Parathyroid adenoma (tissue), 2 donors: ENCODE results near the gene SRSF1.

ENCODE experiments used
- H2AFZ ChIP-seq: fragments of 300-600 bp; sonication (generic); one replicate; pipeline ENCODE4 v1.7.0; 2017; ENCODE audit warnings: antibody characterized with exemption, mild to moderate bottlenecking
- H3K27ac ChIP-seq: fragments of 300-600 bp; sonication (generic); one replicate; pipeline ENCODE4 v1.7.0; 2017
- H3K27me3 ChIP-seq: fragments of 300-600 bp; sonication (generic); one replicate; pipeline ENCODE4 v1.7.0; 2017; ENCODE audit warnings: low read length; ENCODE audit not compliant: control insufficient read depth, insufficient read depth
- H3K36me3 ChIP-seq: fragments of 300-600 bp; sonication (generic); one replicate; pipeline ENCODE4 v1.7.0; 2017; ENCODE audit warnings: low read length; ENCODE audit not compliant: control insufficient read depth, insufficient read depth
- H3K4me1 ChIP-seq: fragments of 300-600 bp; sonication (generic); one replicate; pipeline ENCODE4 v1.7.0; 2017; ENCODE audit warnings: control low read depth
- H3K4me2 ChIP-seq: fragments of 300-600 bp; sonication (generic); one replicate; pipeline ENCODE4 v1.7.0; 2017; ENCODE audit warnings: low read length
- H3K4me3 ChIP-seq: fragments of 300-600 bp; sonication (generic); one replicate; pipeline ENCODE4 v1.7.0; 2017; ENCODE audit warnings: low read depth, low read length
- H3K79me2 ChIP-seq: fragments of 300-600 bp; sonication (generic); one replicate; pipeline ENCODE4 v1.7.0; 2017; ENCODE audit warnings: control low read depth
- H3K9ac ChIP-seq: fragments of 300-600 bp; sonication (generic); one replicate; pipeline ENCODE4 v1.7.0; 2017; ENCODE audit warnings: mild to moderate bottlenecking
- H3K9me3 ChIP-seq: fragments of 300-600 bp; sonication (generic); one replicate; pipeline ENCODE4 v1.7.0; 2017; ENCODE audit warnings: low read length; ENCODE audit not compliant: control insufficient read depth
- TF ChIP-seq, protein P1 (sequence below): fragments of 300-600 bp; sonication (generic); IDR thresholded peaks from one replicate; pipeline ENCODE4 v1.7.0; 2017; ENCODE audit warnings: antibody characterized with exemption, mild to moderate bottlenecking
- donor health status: primary hyperparathyroidism.

The SRSF1 gene, protein sequence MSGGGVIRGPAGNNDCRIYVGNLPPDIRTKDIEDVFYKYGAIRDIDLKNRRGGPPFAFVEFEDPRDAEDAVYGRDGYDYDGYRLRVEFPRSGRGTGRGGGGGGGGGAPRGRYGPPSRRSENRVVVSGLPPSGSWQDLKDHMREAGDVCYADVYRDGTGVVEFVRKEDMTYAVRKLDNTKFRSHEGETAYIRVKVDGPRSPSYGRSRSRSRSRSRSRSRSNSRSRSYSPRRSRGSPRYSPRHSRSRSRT

DNA sequence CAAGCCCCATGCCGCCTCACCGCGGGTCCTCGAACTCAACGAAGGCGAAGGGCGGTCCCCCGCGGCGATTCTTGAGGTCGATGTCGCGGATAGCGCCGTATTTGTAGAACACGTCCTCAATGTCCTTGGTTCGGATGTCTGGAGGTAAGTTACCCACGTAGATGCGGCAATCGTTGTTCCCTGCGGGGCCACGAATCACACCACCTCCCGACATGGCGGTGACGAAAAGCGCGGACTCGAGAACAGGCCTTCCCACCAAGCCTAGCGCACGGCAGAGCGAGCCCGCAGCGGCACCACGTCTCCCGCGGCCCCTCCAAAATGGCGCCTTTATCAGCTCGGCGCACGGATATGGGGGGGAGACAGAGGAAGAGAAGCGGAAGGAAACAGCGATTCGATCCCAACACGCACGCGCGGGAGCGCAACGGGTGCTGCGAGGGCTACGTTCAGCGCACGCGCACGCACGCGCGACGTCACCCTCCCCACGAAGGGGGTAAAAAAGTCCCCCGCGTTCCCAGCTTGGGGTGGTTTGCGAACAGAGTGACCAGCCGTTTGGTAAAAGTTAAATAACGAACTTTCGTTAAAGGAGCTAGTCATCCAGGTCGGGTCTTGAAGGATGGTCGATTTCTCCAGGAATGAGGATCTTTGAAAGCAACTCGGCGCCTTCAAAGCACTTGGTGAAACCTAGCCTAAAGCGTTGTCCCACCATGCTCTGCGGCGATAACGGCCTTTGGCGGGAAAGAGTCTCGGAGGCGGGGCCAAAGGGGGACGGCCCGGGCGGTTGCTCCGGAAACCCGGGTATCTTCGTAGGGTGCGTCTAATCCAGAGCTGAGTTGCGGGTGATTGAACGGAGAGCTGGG, at the start of gene SRSF1:
Gene SRSF1, minus strand, starts transcription at position 323 of the 857 bp plus-strand sequence. Its CDS starts 109 bp downstream, at position 214.
- Histone ChIP-seq H3K9ac (peak within 1 kb of the TSS; percentile 82), H3K9me3 (no peaks in the 10 kb centered on the region), H3K36me3 (no peaks in the 10 kb centered on the region), H3K4me2 (peak within 1 kb of the TSS; percentile 84), H2AFZ (peak within 1 kb of the TSS; percentile 86), H3K27me3 (no peaks in the 10 kb centered on the region), H3K79me2 (peaks cover 22% of the 10 kb centered on the region), H3K4me1 (peaks cover 3% of the 10 kb centered on the region), H3K27ac (peak within 1 kb of the TSS; percentile 98), H3K4me3 (peak within 1 kb of the TSS; percentile 99)
- TF ChIP-seq, protein P1, sequence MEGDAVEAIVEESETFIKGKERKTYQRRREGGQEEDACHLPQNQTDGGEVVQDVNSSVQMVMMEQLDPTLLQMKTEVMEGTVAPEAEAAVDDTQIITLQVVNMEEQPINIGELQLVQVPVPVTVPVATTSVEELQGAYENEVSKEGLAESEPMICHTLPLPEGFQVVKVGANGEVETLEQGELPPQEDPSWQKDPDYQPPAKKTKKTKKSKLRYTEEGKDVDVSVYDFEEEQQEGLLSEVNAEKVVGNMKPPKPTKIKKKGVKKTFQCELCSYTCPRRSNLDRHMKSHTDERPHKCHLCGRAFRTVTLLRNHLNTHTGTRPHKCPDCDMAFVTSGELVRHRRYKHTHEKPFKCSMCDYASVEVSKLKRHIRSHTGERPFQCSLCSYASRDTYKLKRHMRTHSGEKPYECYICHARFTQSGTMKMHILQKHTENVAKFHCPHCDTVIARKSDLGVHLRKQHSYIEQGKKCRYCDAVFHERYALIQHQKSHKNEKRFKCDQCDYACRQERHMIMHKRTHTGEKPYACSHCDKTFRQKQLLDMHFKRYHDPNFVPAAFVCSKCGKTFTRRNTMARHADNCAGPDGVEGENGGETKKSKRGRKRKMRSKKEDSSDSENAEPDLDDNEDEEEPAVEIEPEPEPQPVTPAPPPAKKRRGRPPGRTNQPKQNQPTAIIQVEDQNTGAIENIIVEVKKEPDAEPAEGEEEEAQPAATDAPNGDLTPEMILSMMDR = peak; percentile 3

DNA sequence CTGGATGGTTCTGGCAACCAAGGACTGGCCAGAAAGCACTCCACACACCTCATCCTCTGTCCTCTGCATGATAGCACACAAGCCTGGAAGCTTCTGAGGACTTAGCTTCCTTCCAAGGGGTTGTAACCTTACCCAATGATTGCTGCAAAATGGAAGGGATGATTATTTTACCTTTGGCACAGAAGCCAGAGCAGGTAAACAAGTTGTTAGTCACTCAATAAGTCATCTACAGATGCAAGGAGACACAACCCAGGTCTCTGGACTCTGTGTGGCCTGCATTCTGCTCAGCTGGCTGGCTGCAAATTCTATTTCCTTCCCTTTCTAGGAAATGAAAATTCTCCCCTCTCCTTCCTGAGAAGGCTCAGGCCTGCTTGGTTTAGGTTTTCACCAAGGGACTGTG, 49.4 kb upstream of the SRSF1 start:
- TF ChIP-seq, protein P1 = no peak
- Histone ChIP-seq H3K27ac (no peak overlapping the region), H3K27me3 (no peaks in the 10 kb centered on the region)

DNA sequence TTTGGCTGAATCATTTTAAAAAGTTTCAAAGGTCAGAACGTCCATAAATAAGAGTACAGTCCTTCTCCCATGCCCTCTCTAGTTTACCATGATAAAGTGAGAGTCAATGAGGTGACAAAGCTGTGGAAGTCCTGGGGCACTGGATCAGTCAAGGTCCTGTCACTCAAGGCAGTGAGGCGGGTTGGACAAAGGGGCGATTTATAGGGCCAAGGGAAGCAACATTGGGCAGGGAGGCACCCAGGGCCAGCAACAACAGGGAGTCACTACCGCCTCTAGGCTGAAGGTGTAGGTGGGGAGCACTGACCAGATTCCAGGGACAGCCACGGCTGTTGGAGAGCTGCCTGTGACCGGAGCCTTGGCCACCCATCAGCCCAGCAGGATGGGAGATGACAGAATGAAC, 47.6 kb upstream of the SRSF1 start:
- Histone ChIP-seq H3K9me3 (no peaks in the 10 kb centered on the region), H3K79me2 (no peaks in the 10 kb centered on the region)
- TF ChIP-seq, protein P1 = no peak

More for the DNA sequence above, 49.4 kb upstream of the SRSF1 start:
- Histone ChIP-seq H3K4me1 (no peaks in the 10 kb centered on the region), H3K9ac (no peak overlapping the region), H3K9me3 (no peaks in the 10 kb centered on the region), H3K4me2 (no peak overlapping the region), H3K4me3 (no peak overlapping the region), H2AFZ (no peak overlapping the region), H3K79me2 (no peaks in the 10 kb centered on the region), H3K36me3 (no peaks in the 10 kb centered on the region)

DNA sequence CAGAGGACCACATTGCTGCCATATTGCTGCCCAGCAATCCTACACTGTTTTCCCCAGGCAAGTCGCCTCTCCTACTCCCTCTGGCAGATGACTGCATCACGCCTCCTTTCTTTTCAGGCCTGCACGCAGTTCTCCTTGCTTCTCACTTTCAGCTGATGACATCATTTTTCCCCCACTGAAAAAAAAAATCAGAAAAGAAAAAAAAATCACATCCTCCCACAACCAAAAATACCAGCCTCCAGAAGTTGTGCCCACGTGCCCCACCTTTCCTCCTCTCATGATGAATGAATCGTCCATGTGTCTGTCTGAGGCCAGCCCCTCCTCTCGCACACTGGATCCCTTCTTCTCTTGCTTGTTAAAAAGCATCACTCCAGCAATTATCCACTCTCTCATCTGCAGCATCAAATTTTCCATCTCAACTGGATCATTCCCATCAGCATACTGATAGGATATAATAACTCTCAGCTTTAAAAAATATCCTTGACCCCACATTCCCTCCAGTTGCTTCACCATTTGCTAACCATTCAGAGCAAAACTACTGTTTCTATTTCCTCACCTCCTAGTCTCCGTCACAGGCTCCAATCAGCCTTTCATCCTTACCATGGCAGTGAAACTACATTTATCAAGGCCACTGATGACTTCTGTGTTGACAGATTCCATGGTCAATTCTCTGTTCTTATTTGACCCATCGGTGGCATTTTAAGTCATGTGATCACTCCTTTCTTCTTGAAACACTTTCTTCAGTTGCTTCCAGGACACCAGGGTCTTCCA, 46.1 kb upstream of the SRSF1 start:
- TF ChIP-seq, protein P1 = no peak

More for the DNA sequence above, 47.6 kb upstream of the SRSF1 start:
- Histone ChIP-seq H3K9ac (no peak overlapping the region), H2AFZ (no peak overlapping the region), H3K27ac (no peak overlapping the region), H3K4me3 (no peak overlapping the region), H3K4me1 (no peaks in the 10 kb centered on the region), H3K27me3 (no peaks in the 10 kb centered on the region), H3K36me3 (no peaks in the 10 kb centered on the region), H3K4me2 (no peak overlapping the region)

More for the DNA sequence above, 46.1 kb upstream of the SRSF1 start:
- Histone ChIP-seq H3K27ac (no peak overlapping the region), H3K27me3 (no peaks in the 10 kb centered on the region), H3K9me3 (no peaks in the 10 kb centered on the region), H3K36me3 (no peaks in the 10 kb centered on the region), H3K4me2 (no peak overlapping the region), H3K4me1 (no peaks in the 10 kb centered on the region), H3K4me3 (no peak overlapping the region), H3K9ac (no peak overlapping the region), H2AFZ (no peak overlapping the region), H3K79me2 (no peaks in the 10 kb centered on the region)
